ENCODE data around the gene KATNB1.

GRCh38 chr16:57752203-57752580 lies 16.6 kb downstream of the KATNB1 start:
- no peak for TF ChIP-seq TAF1 (IDR thresholded peaks at IDR 0.05; ENCODE audit: low read depth, low read length)
- no peak for TF ChIP-seq POLR2AphosphoS5 (IDR thresholded peaks at IDR 0.05; ENCODE audit: low read depth, low read length)
- no peak for TF ChIP-seq POLR2A (IDR thresholded peaks at IDR 0.05; ENCODE audit: low read depth, low read length)

Measured in GM12891 (cell line).